GM12878 (cell line): Measurements from ENCODE around the gene FIZ1. TPM values are rescaled to one million over a fixed set of nuclear protein-coding genes. Genes with fewer than 3 reads are reported as not detected.

Experiments used
- ATAC-seq: fragments of 200-7000 bp; cut with Tn5 transposase; 3 replicates; pipeline ENCODE4 v1.9.1; 2020; ENCODE audit warnings: mild to moderate bottlenecking, moderate library complexity
- BruUV-seq: library from RNA; stranded (reverse); fragments of 400-500 nt; replicated peaks from 2 replicates; lab custom pipeline; 2021; lab: Mats Ljungman, UMichigan
- CTCF ChIA-PET: fragments of 300-600 bp; sonication (Branson Sonifier 250); formaldehyde crosslinking; extraction: SDS; loops from one replicate; lab custom pipeline; 2021; ENCODE audit warnings: inconsistent platforms; lab: Yijun Ruan, JAX
- POLR2A ChIA-PET: fragments of 350-600 bp; formaldehyde crosslinking; extraction: SDS; loops from one replicate; lab custom pipeline; 2021; ENCODE audit warnings: inconsistent platforms; lab: Charles Lee
- RAD21 ChIA-PET: fragments of 300-600 bp; sonication (Branson Sonifier 250); formaldehyde crosslinking; loops from one replicate; lab custom pipeline; 2023; ENCODE audit warnings: antibody characterized with exemption; ENCODE audit not compliant: unreplicated experiment; lab: Charles Lee
- SMC1A ChIA-PET: fragments of 300-600 bp; sonication (Branson Sonifier 250); formaldehyde crosslinking; loops from one replicate; lab custom pipeline; 2023; ENCODE audit not compliant: unreplicated experiment, uncharacterized antibody; lab: Charles Lee
- DNase-seq: peaks from one replicate; pipeline ENCODE4 v3.0.0-alpha.2; 2011; ENCODE audit warnings: low read depth, low spot score
- FAIRE-seq: peaks from 3 replicates; lab custom pipeline; 2011; peaks lifted over from hg19 to GRCh38; lab: Jason Lieb, UNC
- H2AFZ ChIP-seq: 2 replicates; pipeline ENCODE4 v1.6.0; 2011; ENCODE audit warnings: low read depth, low read length, control low read depth; ENCODE audit not compliant: control insufficient read depth
- H3K27ac ChIP-seq: 2 replicates; pipeline ENCODE4 v1.5.1; 2011; ENCODE audit warnings: control low read depth; ENCODE audit not compliant: control insufficient read depth, insufficient read depth
- H3K27me3 ChIP-seq, 2 experiments: replicated peaks in 1 of 2; 2 replicates each; pipeline versions ENCODE4 v1.6.0 to v1.6.1; 2011; ENCODE audit warnings: low read length in 1 of 2; ENCODE audit not compliant: control insufficient read depth in 2 of 2, insufficient read depth in 2 of 2
- H3K36me3 ChIP-seq, 2 experiments: 2 replicates each; pipeline ENCODE4 v1.5.1; 2011; ENCODE audit warnings: low read length in 1 of 2; ENCODE audit not compliant: control insufficient read depth in 2 of 2, insufficient read depth in 2 of 2
- H3K4me1 ChIP-seq: 2 replicates; pipeline ENCODE4 v1.6.1; 2011; ENCODE audit warnings: mild to moderate bottlenecking, low read length, moderate library complexity, mixed read lengths; ENCODE audit not compliant: control insufficient read depth, insufficient read depth
- H3K4me2 ChIP-seq: 2 replicates; pipeline ENCODE4 v1.6.0; 2011; ENCODE audit warnings: control low read depth; ENCODE audit not compliant: control insufficient read depth, insufficient read depth
- H3K4me3 ChIP-seq: fragments of 200-600 bp; sonication (generic); 2 replicates; pipeline ENCODE4 v1.5.1; 2016
- H3K79me2 ChIP-seq: 2 replicates; pipeline ENCODE4 v1.6.0; 2011; ENCODE audit warnings: low read length; ENCODE audit not compliant: control insufficient read depth, insufficient read depth
- H3K9ac ChIP-seq: 2 replicates; pipeline ENCODE4 v1.8.0; 2011; ENCODE audit warnings: low read length, control low read depth, mixed read lengths; ENCODE audit not compliant: control insufficient read depth, insufficient read depth
- H3K9me3 ChIP-seq: replicated peaks from 3 replicates; pipeline ENCODE4 v1.5.1; 2011; ENCODE audit warnings: mild to moderate bottlenecking, low read length; ENCODE audit not compliant: control insufficient read depth, insufficient read depth
- H4K20me1 ChIP-seq: 2 replicates; pipeline ENCODE4 v1.6.0; 2011; ENCODE audit not compliant: control insufficient read depth, insufficient read depth
- POLR2AphosphoS5 ChIP-seq: IDR thresholded peaks from 2 replicates; pipeline ENCODE4 v1.6.1; 2011; ENCODE audit warnings: mild to moderate bottlenecking, low read length, inconsistent platforms
- WGBS: methylation state at CpG from one replicate; pipeline ENCODE4 v1.1.6; 2016; ENCODE audit warnings: low lambda C conversion rate; ENCODE audit not compliant: insufficient replicate concordance, insufficient coverage; ENCODE audit errors: missing lambda C conversion rate; 5-methylcytosine and 5-hydroxymethylcytosine counted together
- in situ Hi-C: fragments of 300-500 bp; cut with MboI; formaldehyde crosslinking; loops from 9 replicates; pipeline ENCODE4 v1.14.3; 2018; ENCODE audit warnings: mixed read lengths
- intact Hi-C: fragments of 100-400 bp; cut with micrococcal nuclease; formaldehyde crosslinking; loops from one replicate; pipeline ENCODE4 v1.14.2; 2022; ENCODE audit not compliant: unreplicated experiment
- polyA plus RNA-seq, 11 experiments: library from polyadenylated mRNA; depleted of rRNA in 4 of 11; unstranded in 6 of 11; stranded (reverse) in 5 of 11; fragments of >200 nt; fragmentation: Nextera tagmentation in 4 of 11; fragmentation: Illumina TruSeq in 1 of 11; extraction: Ambion mirVana in 4 of 11; extraction: Trizol in 1 of 11; gene quantifications; 1 replicate in 1 of 11; 2 replicates in 10 of 11; pipeline versions ENCODE4 v1.2.1 to v1.2.3, GENCODE V29; 2011 to 2016; ENCODE audit warnings: inconsistent platforms in 2 of 11, missing spikeins in 2 of 11, low read depth in 1 of 11
- total RNA-seq, 4 experiments: library from RNA; depleted of rRNA in 3 of 4; stranded (reverse); fragments of >200 nt in 3 of 4; fragmentation: Illumina TruSeq in 1 of 4; extraction: Trizol in 1 of 4; gene quantifications; 2 replicates each; pipeline versions ENCODE4 v1.2.1 to v1.2.3, GENCODE V29; 2013 to 2021
- TF ChIP-seq, protein P1 (sequence below): fragments of 450-650 bp; IDR thresholded peaks from 2 replicates; pipeline ENCODE4 v1.6.1; 2017; ENCODE audit warnings: low read depth, mild to moderate bottlenecking, moderate library complexity

The FIZ1 gene
- total and polyA plus RNA-seq, 10 of the 15 experiments (the other 5 are each of a cell fraction or from before 2014, with no cell fraction given), result 0.60 to 16.8 (median 4.2) TPM

DNA sequence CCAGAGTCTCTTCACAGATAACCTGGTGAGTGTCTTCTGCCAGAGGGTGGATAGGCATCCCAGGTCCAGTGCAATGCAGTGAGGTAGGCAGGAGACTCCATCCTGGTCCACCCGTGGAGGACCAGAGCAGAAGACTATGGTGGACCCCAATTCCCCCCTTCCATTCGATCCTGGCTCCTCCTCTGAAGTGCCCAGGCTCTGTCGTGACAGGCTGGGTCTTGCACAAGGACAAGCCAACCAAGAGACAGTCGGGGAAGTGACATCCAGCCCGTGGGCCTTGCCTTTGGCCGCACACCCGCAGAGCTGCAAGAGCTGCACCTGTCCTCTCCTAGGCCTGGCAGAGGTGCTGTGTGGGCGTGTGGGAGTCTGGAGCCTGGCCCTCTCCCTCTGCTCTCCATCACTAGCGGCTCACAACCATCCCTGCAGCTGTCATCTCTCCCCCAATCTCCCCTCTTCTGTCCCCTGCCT, 21.9 kb upstream of the FIZ1 start:
- H3K4me1 ChIP-seq, result peaks cover 7% of the 10 kb centered on the region; the same call in 1 of the 2 replicates
- DNase-seq (no peak), ATAC-seq (no peak), FAIRE-seq (no peak)
- 84% methylated on average over 8 of the region's 9 CpGs for WGBS
- TF ChIP-seq POLR2AphosphoS5, result 0 out of 2 replicates have a peak, but pooled peaks have one; percentile 19
- TF ChIP-seq, protein P1, sequence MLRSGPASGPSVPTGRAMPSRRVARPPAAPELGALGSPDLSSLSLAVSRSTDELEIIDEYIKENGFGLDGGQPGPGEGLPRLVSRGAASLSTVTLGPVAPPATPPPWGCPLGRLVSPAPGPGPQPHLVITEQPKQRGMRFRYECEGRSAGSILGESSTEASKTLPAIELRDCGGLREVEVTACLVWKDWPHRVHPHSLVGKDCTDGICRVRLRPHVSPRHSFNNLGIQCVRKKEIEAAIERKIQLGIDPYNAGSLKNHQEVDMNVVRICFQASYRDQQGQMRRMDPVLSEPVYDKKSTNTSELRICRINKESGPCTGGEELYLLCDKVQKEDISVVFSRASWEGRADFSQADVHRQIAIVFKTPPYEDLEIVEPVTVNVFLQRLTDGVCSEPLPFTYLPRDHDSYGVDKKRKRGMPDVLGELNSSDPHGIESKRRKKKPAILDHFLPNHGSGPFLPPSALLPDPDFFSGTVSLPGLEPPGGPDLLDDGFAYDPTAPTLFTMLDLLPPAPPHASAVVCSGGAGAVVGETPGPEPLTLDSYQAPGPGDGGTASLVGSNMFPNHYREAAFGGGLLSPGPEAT, result no peak
- no peak overlapping the region for H2AFZ ChIP-seq
- TSS peak; percentile 56 for BruUV-seq
- H3K9me3 ChIP-seq, result no peaks in the 10 kb centered on the region; the same call in 1 of the 3 replicates
- no peak overlapping the region for H3K4me2 ChIP-seq
- H3K27ac ChIP-seq, result no peak overlapping the region
- intact Hi-C loops, result no loop called here
- in situ Hi-C loops, result no loop called here
- SMC1A ChIA-PET, result interaction anchor here (1.4 kb wide), 1 partner anchor 15 kb away, joined by 5 read pairs; no protein-coding TSS in a partner anchor
- POLR2A ChIA-PET, result no interaction called here
- no peaks in the 10 kb centered on the region for H3K79me2 ChIP-seq
- H3K4me3 ChIP-seq, result no peak overlapping the region
- CTCF ChIA-PET, result interaction anchor here (1.1 kb wide), 1 partner anchor 15 kb away, joined by 6 read pairs; the partner anchor contains the start of gene ZNF865
- peaks cover 3% of the 10 kb centered on the region in 2 experiments; a peak in 3 of 4 replicates for H3K36me3 ChIP-seq
- no peaks in the 10 kb centered on the region for H4K20me1 ChIP-seq
- no peak overlapping the region for H3K9ac ChIP-seq
- RAD21 ChIA-PET, result interaction anchor here (1.0 kb wide), 1 partner anchor 15 kb away, joined by 3 read pairs; the partner anchor contains the start of gene ZNF865
- no peaks in the 10 kb centered on the region for H3K27me3 ChIP-seq
